Vagina (tissue), 2 donors: ENCODE measurements around the gene LLGL1. TPM values are rescaled to one million over a fixed set of nuclear protein-coding genes. Genes with fewer than 3 reads are reported as not detected.

Experiments
- DNase-seq, 2 donors: peaks; one replicate each; pipeline ENCODE4 v3.0.0-alpha.2; 2017; ENCODE audit errors: extremely low spot score in 2 of 2
- H3K27ac ChIP-seq: fragments of 200-600 bp; sonication (generic); one replicate; pipeline ENCODE4 v1.5.1; 2019
- H3K27me3 ChIP-seq: fragments of 200-600 bp; sonication (generic); one replicate; pipeline ENCODE4 v1.5.1; 2019
- H3K36me3 ChIP-seq, 2 donors: fragments of 200-600 bp; sonication (generic); one replicate each; pipeline ENCODE4 v1.5.1; 2017 to 2019
- H3K4me1 ChIP-seq: fragments of 200-600 bp; sonication (generic); one replicate; pipeline ENCODE4 v1.5.1; 2019
- H3K4me3 ChIP-seq, 2 donors: fragments of 200-600 bp; sonication (generic); 1 replicate in 1 of 2; 2 replicates in 1 of 2; pipeline ENCODE4 v1.5.1; 2016 to 2019
- H3K9me3 ChIP-seq: fragments of 200-600 bp; sonication (generic); one replicate; pipeline ENCODE4 v1.5.1; 2019
- POLR2A ChIP-seq, 2 donors: fragments of 450-650 bp; IDR thresholded peaks; one replicate each; pipeline ENCODE4 v1.6.1; 2017; ENCODE audit warnings: antibody characterized with exemption in 2 of 2, mild to moderate bottlenecking in 2 of 2, moderate library complexity in 2 of 2
- POLR2AphosphoS5 ChIP-seq, 2 donors: sonication (generic); formaldehyde crosslinking; IDR thresholded peaks; one replicate each; pipeline ENCODE4 v1.9.0; 2017; ENCODE audit warnings: antibody characterized with exemption in 2 of 2, mild to moderate bottlenecking in 2 of 2, low read depth in 1 of 2; ENCODE audit not compliant: insufficient read depth in 1 of 2
- intact Hi-C: fragments of 100-400 bp; cut with DNase I; formaldehyde crosslinking; loops from one replicate; pipeline ENCODE4 v1.15.1; 2023
- total RNA-seq: library from RNA; depleted of rRNA; stranded (reverse); fragments of >200 nt; gene quantifications from one replicate; pipeline ENCODE4 v1.2.3, GENCODE V29; 2016
- TF ChIP-seq, protein P1 (sequence below), 3 experiments: fragments of 450-650 bp in 2 of 3; fragments of 200-600 bp in 1 of 3; sonication (generic) in 1 of 3; IDR thresholded peaks; one replicate each; pipeline ENCODE4 v1.5.1; 2017 to 2019; ENCODE audit warnings: antibody characterized with exemption in 3 of 3, mild to moderate bottlenecking in 2 of 3, moderate library complexity in 2 of 3

LLGL1 gene
- total RNA-seq, 1 donor from 2014 or later = 27.7 TPM

DNA sequence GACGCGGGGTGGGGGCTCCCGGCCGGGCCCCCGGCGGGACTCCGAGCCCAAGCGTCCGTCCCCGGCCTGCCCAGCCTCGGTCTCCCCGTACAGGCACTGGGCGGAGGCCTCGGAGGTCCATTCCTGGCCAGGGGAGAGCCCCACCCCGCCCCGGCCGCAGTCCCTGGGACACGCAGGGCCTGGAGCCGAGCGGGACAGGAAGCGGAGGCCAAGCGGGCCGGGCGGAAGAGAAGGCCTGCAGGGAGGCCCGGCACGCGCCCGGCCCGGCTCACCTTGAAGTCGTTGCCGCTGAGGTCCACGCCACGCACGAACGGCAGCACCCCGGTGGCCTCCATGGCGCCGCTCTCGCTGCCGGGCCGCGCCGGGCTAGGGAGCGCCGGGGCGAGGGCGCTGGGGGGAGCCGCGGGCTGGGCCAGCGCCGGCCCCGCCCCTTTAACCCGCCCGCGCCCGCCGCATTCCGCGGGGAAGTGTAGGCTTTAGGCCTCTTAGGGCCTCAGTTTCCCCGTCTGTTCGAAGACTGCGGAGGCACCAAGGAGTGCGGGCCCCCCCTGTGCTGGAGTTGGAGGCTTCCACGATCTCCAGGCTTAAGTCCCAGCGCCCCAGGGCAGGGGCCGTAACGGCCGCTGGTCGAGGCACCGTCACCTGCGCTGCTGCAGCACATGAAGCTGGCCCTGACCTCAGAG, 33.1 kb downstream of the LLGL1 start, which contains the start of gene FLII:
Gene FLII (minus strand): TSS at position 383 of the 683 bp plus-strand sequence. CDS start 48 bp downstream, at position 335.
- Histone ChIP-seq H3K4me1 (peaks cover 63% of the 10 kb centered on the region), H3K36me3 (peaks cover 0 to 42% of the 10 kb centered on the region in 2 donors), H3K27me3 (no peaks in the 10 kb centered on the region), H3K27ac (peak within 1 kb of the TSS; percentile 90), H3K9me3 (no peaks in the 10 kb centered on the region), H3K4me3 (peak within 1 kb of the TSS; percentile 85 to 94)
- intact Hi-C loops = no loop called here
- DNase-seq = no peak
- TF ChIP-seq POLR2A (IDR thresholded peaks at IDR 0.05) (peak in 1 of 2 donors; percentile 79), POLR2AphosphoS5 (IDR thresholded peaks at IDR 0.05; ENCODE audit: insufficient read depth in 1 of 2, low read depth in 1 of 2) (peak in 1 of 2 donors; percentile 74)
- TF ChIP-seq, protein P1, sequence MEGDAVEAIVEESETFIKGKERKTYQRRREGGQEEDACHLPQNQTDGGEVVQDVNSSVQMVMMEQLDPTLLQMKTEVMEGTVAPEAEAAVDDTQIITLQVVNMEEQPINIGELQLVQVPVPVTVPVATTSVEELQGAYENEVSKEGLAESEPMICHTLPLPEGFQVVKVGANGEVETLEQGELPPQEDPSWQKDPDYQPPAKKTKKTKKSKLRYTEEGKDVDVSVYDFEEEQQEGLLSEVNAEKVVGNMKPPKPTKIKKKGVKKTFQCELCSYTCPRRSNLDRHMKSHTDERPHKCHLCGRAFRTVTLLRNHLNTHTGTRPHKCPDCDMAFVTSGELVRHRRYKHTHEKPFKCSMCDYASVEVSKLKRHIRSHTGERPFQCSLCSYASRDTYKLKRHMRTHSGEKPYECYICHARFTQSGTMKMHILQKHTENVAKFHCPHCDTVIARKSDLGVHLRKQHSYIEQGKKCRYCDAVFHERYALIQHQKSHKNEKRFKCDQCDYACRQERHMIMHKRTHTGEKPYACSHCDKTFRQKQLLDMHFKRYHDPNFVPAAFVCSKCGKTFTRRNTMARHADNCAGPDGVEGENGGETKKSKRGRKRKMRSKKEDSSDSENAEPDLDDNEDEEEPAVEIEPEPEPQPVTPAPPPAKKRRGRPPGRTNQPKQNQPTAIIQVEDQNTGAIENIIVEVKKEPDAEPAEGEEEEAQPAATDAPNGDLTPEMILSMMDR (IDR thresholded peaks at IDR 0.05) = no peak

DNA sequence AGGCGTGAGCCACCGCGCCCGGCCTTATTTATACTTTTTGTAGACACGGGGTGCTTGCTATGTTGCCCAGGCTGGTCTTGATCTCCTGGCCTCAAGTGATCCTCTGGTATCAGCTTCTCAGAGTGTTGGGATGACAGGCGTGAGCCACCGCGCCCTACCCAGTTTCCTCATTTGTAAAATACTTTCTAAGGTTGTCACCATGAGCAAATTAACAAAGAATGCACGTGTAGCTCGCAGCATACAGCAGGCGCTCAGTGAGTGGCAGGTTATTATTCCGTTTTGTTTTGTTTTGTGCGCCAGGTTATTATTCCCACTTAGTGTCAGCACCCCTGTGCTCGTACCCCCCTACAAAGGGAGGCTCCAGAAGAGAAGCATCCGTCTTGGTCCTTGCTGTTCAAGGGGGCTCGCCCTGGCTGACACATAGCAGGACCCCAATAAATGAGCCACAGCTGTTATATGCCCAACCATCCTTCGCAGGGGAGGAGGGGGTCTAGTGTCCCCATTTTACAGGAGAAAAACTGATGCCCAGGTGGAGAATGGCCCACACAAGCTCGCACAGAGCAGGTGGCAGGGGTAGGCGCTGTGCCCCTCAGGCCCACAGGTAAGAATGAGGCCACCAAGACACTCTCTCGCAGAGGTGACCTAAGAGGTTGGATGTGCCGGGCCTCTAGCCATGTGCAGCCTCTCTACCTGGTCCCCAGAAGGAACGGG, 34.3 kb downstream of the LLGL1 start:
- Histone ChIP-seq H3K9me3 (no peaks in the 10 kb centered on the region), H3K4me1 (peaks cover 63% of the 10 kb centered on the region), H3K4me3 (peak overlapping the region; percentile 82 to 90), H3K27me3 (no peaks in the 10 kb centered on the region), H3K36me3 (peaks cover 3 to 42% of the 10 kb centered on the region in 2 donors), H3K27ac (peak overlapping the region; percentile 82)
- intact Hi-C loops = no loop called here
- DNase-seq = no peak
- TF ChIP-seq POLR2A (IDR thresholded peaks at IDR 0.05) (no peak), POLR2AphosphoS5 (IDR thresholded peaks at IDR 0.05; ENCODE audit: insufficient read depth in 1 of 2, low read depth in 1 of 2) (no peak)
- TF ChIP-seq, protein P1 (IDR thresholded peaks at IDR 0.05) = no peak

DNA sequence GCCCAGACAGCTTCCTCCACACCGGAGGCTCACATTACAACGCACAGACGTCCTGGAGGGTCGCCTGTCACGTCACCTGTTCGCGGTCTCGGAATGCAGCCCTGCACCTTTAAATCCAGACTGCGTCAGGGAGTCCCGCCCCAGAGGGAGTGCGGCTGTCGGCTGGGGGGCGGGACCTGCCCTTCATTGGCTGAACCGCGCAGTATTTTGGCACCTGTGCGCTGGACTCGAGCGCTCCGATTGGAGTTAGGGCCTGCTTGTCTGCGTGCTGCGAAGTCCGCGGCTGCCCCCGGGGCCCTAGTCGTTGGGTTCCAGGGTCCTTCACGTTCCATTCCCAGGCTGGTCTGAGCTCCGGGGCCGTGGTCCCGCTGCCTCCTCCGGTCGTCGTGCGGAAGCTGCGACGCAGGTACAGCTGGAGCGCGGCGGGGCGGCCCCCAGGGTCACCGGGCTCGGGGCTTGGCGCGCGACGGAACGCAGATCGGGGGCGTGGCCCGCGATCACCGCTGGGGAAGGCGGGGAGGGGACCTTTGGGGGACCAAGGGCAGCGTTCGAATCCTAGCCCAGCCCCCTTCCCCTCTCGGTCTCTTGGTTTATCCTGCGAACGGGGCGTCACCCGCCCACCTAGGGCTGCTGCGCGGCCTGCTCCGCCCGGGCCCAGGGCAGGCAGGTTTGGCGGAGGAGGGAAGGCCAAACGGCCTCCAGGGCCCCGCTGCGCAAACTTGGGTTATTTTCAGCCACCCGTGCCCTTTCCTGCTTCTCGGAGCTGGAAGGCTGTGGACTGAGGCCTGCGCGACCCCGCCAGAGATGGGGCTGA, 35.1 kb downstream of the LLGL1 start, which contains the start of gene MIEF2:
Gene MIEF2 (plus strand): TSS at position 331 of the 814 bp plus-strand sequence. CDS start 2,059 bp downstream, outside the sequence.
- intact Hi-C loops = no loop called here
- DNase-seq = peak in 1 of 2 donors; percentile 96
- peaks cover 61% of the 10 kb centered on the region for H3K4me1 ChIP-seq
- peak within 1 kb of the TSS; percentile 82 to 90 for H3K4me3 ChIP-seq
- H3K27me3 ChIP-seq = no peaks in the 10 kb centered on the region
- peak within 1 kb of the TSS; percentile 82 for H3K27ac ChIP-seq
- H3K36me3 ChIP-seq = peaks cover 3 to 44% of the 10 kb centered on the region in 2 donors
- no peaks in the 10 kb centered on the region for H3K9me3 ChIP-seq
- TF ChIP-seq, protein P1 (IDR thresholded peaks at IDR 0.05) = no peak
- TF ChIP-seq POLR2AphosphoS5 (IDR thresholded peaks at IDR 0.05; ENCODE audit: insufficient read depth in 1 of 2, low read depth in 1 of 2) (peak; percentile 83 to 91), POLR2A (IDR thresholded peaks at IDR 0.05) (peak in 1 of 2 donors; percentile 27)

DNA sequence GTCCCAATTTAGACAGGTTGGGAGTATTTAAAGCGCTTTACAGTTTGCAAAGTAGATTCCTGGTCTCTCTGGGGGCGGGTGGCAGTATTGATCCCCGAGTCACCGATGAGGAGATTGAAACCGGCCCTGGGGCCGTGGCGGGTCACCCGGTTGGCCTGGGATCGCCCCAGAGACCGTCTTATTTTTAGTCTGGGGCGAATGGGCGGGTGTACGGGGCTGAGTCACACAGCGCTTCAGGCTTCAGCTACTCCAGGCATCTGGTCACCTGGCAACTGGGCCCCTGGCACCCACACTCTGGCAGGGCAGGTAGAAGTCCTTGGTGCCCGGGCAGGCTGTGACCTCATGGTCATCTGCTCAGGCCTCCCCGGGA, 35.7 kb downstream of the LLGL1 start:
- H3K36me3 ChIP-seq = peaks cover 3 to 44% of the 10 kb centered on the region in 2 donors
- H3K9me3 ChIP-seq = no peaks in the 10 kb centered on the region
- H3K4me3 ChIP-seq = peak overlapping the region; percentile 82 to 90
- TF ChIP-seq, protein P1 (IDR thresholded peaks at IDR 0.05) = no peak
- TF ChIP-seq POLR2A (IDR thresholded peaks at IDR 0.05) (no peak), POLR2AphosphoS5 (IDR thresholded peaks at IDR 0.05; ENCODE audit: insufficient read depth in 1 of 2, low read depth in 1 of 2) (no peak)
- DNase-seq = no peak
- H3K4me1 ChIP-seq = peaks cover 55% of the 10 kb centered on the region
- H3K27ac ChIP-seq = peak overlapping the region; percentile 82
- intact Hi-C loops = no loop called here
- H3K27me3 ChIP-seq = no peaks in the 10 kb centered on the region
